T-helper 22 cell (primary cell): ENCODE results near the gene GAMT.
A peak's percentile ranks its signal among the peaks of the same experiment; 100 is the strongest.
"Not testable (repeated sequence)": the region's sequence is repeated elsewhere in the genome, so short reads cannot be mapped to it uniquely, and the experiment has no call there.

ENCODE experiments used
- DNase-seq: peaks from one replicate; pipeline ENCODE4 v3.0.0-alpha.2; 2020; ENCODE audit warnings: low read depth

Gene GAMT

DNA sequence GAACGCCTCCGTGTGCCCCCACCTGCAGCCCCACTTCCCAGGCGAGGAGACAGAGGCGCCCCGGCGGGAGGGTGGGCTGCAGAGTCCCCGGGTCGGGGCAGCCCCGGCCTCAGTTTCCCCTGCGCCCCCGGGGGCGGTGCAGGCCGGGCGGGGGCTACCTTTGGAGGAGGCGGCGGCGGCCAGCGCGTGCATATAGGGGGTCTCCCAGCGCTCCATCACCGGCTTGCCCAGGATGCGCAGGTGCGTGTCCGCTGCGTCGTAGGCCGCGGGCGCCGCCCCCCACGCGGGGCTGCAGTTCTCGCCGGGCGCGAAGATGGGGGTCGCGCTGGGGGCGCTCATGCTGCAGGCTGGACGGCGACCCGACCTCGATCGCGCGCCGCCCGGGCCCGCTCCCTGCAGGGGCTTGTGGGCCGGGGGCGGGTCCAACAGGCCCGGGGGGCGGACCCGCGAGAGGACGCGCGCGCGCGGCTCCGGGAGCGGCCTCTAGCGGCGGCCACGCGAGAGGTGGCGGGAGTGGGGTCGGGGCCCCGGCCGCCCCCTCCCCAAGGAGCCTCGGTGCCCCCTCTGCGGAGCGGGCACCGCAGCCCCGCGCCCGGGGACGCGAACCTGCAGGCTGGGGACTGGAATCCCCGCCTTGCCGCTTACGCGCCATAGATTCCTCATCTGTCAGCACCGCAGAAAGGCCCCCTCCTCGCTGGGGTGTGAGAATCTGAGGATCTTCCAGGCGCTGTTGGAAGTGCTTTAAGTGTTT, at the start of gene GAMT:
TSS of gene GAMT (minus strand) at position 405 of the 751 bp plus-strand sequence. CDS start at position 339, 66 bp downstream.
- DNase-seq: peak; percentile 19

- DNase-seq: no peak
These were observed 48.4 kb upstream of the GAMT start, which contains the start of gene APC2 for GRCh38 chr19:1449467-1450442. TSS of gene APC2 (plus strand) at chr19:1450121. CDS start at chr19:1453002, 2,881 bp downstream.

- DNase-seq: no peak
These were observed 46.6 kb upstream of the GAMT start for GRCh38 chr19:1447944-1448343.

- DNase-seq: no peak
These were observed 46.2 kb upstream of the GAMT start for GRCh38 chr19:1447504-1447903.

GRCh38 chr19:1446713-1447481, 45.6 kb upstream of the GAMT start:
- no peak for DNase-seq

GRCh38 chr19:1445932-1446712, 44.8 kb upstream of the GAMT start:
- no peak for DNase-seq

GRCh38 chr19:1445185-1445931, 44.0 kb upstream of the GAMT start:
- DNase-seq: peak; percentile 43

GRCh38 chr19:1441677-1442438, 40.5 kb upstream of the GAMT start:
- no peak for DNase-seq

DNA sequence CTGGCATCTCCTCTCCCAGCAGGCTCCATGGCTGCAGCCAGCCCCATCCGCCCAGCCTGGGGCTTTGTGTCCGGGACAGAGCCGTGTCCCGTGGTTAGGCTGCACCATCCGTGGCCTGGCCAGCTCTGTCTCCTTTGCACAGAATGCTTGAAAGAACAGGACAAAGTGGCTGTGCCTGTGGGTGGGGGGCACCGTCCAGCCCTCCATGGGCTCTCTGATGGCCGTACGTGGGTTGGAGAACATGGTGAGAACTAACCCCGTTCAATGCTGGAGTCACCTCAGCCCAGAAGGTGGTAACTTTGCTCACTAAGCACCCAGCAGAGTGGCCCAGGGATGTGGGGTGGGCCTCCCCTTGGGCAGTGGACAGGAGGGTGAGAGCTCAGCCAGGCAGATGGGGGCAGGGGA, 39.7 kb upstream of the GAMT start:
- no peak for DNase-seq

GRCh38 chr19:1440418-1440801, 39.1 kb upstream of the GAMT start:
- DNase-seq: no peak

DNA sequence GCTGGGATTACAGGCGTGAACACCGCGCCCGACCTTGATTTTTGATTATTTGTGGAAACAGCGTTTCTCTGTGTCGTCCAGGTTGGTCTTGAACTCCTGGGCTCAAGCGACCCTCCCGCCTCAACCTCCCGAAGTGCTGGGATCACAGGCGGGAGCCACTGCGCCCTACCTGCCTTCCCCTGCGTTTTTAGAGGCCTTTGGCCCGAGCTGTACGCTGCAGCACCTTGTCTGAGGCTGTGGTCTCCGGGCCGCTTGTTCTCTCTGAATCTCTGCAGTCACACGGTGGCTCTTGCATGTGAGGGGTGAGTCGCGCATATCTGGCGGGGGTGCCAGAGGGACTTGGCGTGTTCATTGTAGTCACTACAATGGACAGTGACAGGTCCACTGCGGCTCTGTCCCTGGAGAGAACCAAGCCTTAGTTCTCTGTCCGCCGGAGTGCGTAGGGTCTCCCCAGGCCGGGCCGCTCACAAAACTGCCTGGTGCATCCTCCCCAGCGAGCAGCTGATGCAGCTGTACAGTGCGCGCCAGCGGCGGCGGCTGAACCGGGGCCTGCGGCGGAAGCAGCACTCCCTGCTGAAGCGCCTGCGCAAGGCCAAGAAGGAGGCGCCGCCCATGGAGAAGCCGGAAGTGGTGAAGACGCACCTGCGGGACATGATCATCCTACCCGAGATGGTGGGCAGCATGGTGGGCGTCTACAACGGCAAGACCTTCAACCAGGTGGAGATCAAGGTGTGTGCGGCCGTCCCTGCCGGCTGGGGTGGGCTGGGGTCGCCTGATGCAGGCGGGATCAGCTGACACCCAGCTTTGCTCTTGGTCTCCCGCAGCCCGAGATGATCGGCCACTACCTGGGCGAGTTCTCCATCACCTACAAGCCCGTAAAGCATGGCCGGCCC, 38.4 kb upstream of the GAMT start:
- DNase-seq: not testable (repeated sequence)

- DNase-seq: no peak
These were observed 37.6 kb upstream of the GAMT start for GRCh38 chr19:1438933-1439354.

- peak; percentile 90 for DNase-seq
These were observed 36.9 kb upstream of the GAMT start, which contains the start of gene RPS15 for GRCh38 chr19:1438035-1438932. TSS of gene RPS15 (plus strand) at chr19:1438396. CDS start at chr19:1438426, 30 bp downstream.

DNA sequence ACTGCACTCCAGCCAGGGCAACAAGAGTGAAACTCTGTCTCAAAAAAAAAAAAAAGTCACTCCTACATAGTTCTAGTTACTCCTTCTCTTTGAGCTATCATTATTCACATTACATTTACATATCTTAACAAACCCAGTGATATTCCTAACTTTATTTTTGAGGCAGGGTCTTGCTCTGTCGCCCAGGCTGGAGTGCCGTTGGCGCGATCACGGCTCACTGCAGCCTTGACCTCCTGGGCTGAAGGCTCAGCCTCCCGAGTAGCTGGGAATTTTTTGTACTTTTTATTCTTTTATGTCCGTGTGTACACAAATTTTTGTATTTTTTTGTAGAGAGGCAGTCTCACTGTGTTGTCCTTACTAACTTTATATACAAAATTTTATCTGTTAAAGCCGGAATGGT, 36.3 kb upstream of the GAMT start:
- DNase-seq: no peak

DNA sequence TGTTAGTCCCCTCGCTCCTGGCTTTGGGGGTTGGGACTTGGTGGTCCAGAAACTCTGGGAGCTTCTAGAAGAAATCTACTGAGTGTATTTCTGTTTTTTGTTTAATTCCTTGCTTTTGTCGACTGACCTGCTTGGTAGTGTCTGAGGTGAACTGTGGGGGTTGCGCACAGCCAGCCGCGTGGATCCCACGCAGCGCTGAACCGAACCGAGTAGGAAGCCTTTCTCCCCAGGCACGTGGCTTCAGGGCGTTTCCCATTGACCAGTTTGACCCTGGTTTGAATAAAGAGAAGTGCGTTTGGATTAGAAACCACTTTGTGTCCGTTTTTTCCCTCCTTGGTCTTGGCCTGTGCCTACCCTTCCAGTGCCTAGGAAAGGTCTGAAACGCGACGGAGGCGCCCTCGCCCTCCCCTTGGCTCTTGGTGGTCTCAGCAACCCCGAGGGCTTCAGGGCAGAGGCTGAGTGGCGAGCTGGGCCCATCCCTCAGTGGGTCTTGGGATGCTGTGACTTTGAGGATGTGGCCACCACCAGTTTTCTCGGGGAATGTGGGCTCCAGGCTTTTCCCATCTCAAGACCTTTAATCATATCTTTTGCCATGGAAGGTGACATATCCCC, 34.1 kb upstream of the GAMT start:
- no peak for DNase-seq

DNA sequence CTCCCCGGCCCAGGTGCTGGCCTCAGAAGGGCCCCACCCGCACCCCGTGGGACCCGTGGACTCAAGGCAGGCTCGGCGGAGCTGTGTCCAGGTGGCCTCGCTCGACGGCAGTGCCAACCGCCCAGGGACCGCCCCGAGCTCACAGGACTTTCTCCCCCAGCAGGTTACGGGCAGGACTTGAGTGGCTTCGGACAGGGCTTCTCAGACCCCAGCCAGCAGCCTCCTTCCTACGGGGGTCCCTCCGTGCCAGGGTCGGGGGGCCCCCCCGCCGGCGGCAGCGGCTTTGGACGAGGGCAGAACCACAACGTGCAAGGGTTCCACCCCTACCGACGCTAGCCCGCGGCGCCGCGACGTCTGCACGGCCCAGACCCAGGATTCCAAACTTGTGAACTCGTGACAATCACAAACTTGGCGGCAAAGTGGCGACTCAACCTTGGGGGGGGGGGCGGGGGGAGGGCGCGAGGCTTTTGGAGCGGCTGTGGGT, 33.3 kb upstream of the GAMT start:
- DNase-seq: no peak

- no peak for DNase-seq
These were observed 32.7 kb upstream of the GAMT start for GRCh38 chr19:1434040-1434366.
